Tibial artery (tissue), 4 donors: ENCODE data around the gene APMAP.

ENCODE experiments used
- DNase-seq, 2 donors: peaks; one replicate each; pipeline ENCODE4 v3.0.0-alpha.2; 2019
- H3K27ac ChIP-seq, 2 donors: fragments of 200-600 bp; sonication (generic) in 1 of 2; 1 replicate in 1 of 2; 2 replicates in 1 of 2; pipeline ENCODE4 v1.5.1; 2018 to 2019; ENCODE audit warnings: mild to moderate bottlenecking in 1 of 2
- H3K27me3 ChIP-seq, 2 donors: fragments of 200-600 bp; sonication (generic) in 1 of 2; one replicate each; pipeline versions ENCODE4 v1.5.1 to v1.6.0; 2016 to 2019
- H3K36me3 ChIP-seq, 3 donors: fragments of 200-600 bp; sonication (generic) in 2 of 3; one replicate each; pipeline ENCODE4 v1.5.1; 2016 to 2019; ENCODE audit warnings: mild to moderate bottlenecking in 2 of 3
- H3K4me1 ChIP-seq, 4 donors: fragments of 200-600 bp; sonication (generic) in 2 of 4; 1 replicate in 3 of 4; 2 replicates in 1 of 4; pipeline ENCODE4 v1.5.1; 2016 to 2019
- H3K4me3 ChIP-seq, 2 donors: fragments of 200-600 bp; sonication (generic) in 1 of 2; 1 replicate in 1 of 2; 2 replicates in 1 of 2; pipeline ENCODE4 v1.5.1; 2018 to 2019; ENCODE audit warnings: mild to moderate bottlenecking in 2 of 2
- H3K9me3 ChIP-seq, 3 donors: fragments of 200-600 bp; sonication (generic) in 1 of 3; one replicate each; pipeline ENCODE4 v1.5.1; 2016 to 2019
- CTCF ChIP-seq, 2 experiments: fragments of 200-600 bp in 1 of 2; fragments of 450-650 bp in 1 of 2; IDR thresholded peaks; one replicate each; pipeline ENCODE4 v1.5.1; 2017 to 2019; ENCODE audit warnings: antibody characterized with exemption in 2 of 2, mild to moderate bottlenecking in 1 of 2, moderate library complexity in 1 of 2
- intact Hi-C: fragments of 100-400 bp; cut with DNase I; formaldehyde crosslinking; loops from one replicate; pipeline ENCODE4 v1.15.0; 2023; ENCODE audit warnings: low total_unique reads

APMAP gene

GRCh38 chr20:24958506-24959385, 33.8 kb downstream of the APMAP start:
- no peak for TF ChIP-seq CTCF (IDR thresholded peaks at IDR 0.05)
- peak in 1 of 2 donors; percentile 40 for DNase-seq
- intact Hi-C loops = no loop called here
- Histone ChIP-seq H3K9me3 (no peaks in the 10 kb centered on the region), H3K4me3 (no peak overlapping the region), H3K36me3 (peaks cover 26 to 82% (median 64%) of the 10 kb centered on the region in 3 donors), H3K4me1 (no peaks in the 10 kb centered on the region), H3K27ac (no peak overlapping the region), H3K27me3 (no peaks in the 10 kb centered on the region)

GRCh38 chr20:24957326-24958016, 35.1 kb downstream of the APMAP start:
- no peaks in the 10 kb centered on the region for H3K4me1 ChIP-seq
- no peak overlapping the region for H3K27ac ChIP-seq
- no peak overlapping the region for H3K4me3 ChIP-seq
- peaks cover 14 to 69% (median 51%) of the 10 kb centered on the region in 3 donors for H3K36me3 ChIP-seq
- H3K27me3 ChIP-seq = peaks cover 0 to 4% of the 10 kb centered on the region in 2 donors
- TF ChIP-seq CTCF (IDR thresholded peaks at IDR 0.05) = no peak
- DNase-seq = peak in 1 of 2 donors; percentile 51
- intact Hi-C loops = no loop called here
- H3K9me3 ChIP-seq = no peaks in the 10 kb centered on the region

- intact Hi-C loops = no loop called here
- peaks cover 0 to 8% of the 10 kb centered on the region in 2 donors for H3K27me3 ChIP-seq
- H3K9me3 ChIP-seq = no peaks in the 10 kb centered on the region
- H3K27ac ChIP-seq = no peak overlapping the region
- H3K36me3 ChIP-seq = peaks cover 6 to 57% (median 38%) of the 10 kb centered on the region in 3 donors
- H3K4me3 ChIP-seq = no peak overlapping the region
- no peaks in the 10 kb centered on the region for H3K4me1 ChIP-seq
- TF ChIP-seq CTCF (IDR thresholded peaks at IDR 0.05) = no peak
- no peak for DNase-seq
Measured at GRCh38 chr20:24956001-24956841, 36.3 kb downstream of the APMAP start.

- TF ChIP-seq CTCF (IDR thresholded peaks at IDR 0.05) = no peak
- H3K27ac ChIP-seq = no peak overlapping the region
Measured at GRCh38 chr20:24955045-24955444, 37.5 kb downstream of the APMAP start.

GRCh38 chr20:24954566-24954965, 38.0 kb downstream of the APMAP start:
- Histone ChIP-seq H3K4me3 (no peak overlapping the region), H3K27me3 (peaks cover 0 to 12% of the 10 kb centered on the region in 2 donors), H3K9me3 (no peaks in the 10 kb centered on the region), H3K4me1 (no peaks in the 10 kb centered on the region), H3K36me3 (peaks cover 0 to 40% (median 23%) of the 10 kb centered on the region in 3 donors), H3K27ac (no peak overlapping the region)
- TF ChIP-seq CTCF (IDR thresholded peaks at IDR 0.05) = no peak
- intact Hi-C loops = no loop called here
- DNase-seq = no peak

More at GRCh38 chr20:24955045-24955444, 37.5 kb downstream of the APMAP start:
- H3K27me3 ChIP-seq = peaks cover 0 to 12% of the 10 kb centered on the region in 2 donors
- H3K4me1 ChIP-seq = no peaks in the 10 kb centered on the region
- DNase-seq = no peak
- intact Hi-C loops = no loop called here
- no peak overlapping the region for H3K4me3 ChIP-seq
- H3K36me3 ChIP-seq = peaks cover 0 to 45% (median 28%) of the 10 kb centered on the region in 3 donors
- H3K9me3 ChIP-seq = no peaks in the 10 kb centered on the region
